GM13976 (cell line): ENCODE results near the gene GPC6.
"Not testable (repeated sequence)": the region's sequence is repeated elsewhere in the genome, so short reads cannot be mapped to it uniquely, and the experiment has no call there.

ENCODE experiments used
- DNase-seq: peaks from one replicate; pipeline ENCODE4 v3.0.0; 2012; ENCODE audit warnings: low spot score
- in situ Hi-C: fragments of 300-500 bp; cut with MboI; formaldehyde crosslinking; loops from one replicate; pipeline ENCODE4 v1.12.0; 2022; ENCODE audit warnings: low sequenced_read_pairs, mixed read lengths, inconsistent platforms; ENCODE audit not compliant: unreplicated experiment
- TF ChIP-seq, protein P1 (sequence below): IDR thresholded peaks from 2 replicates; pipeline ENCODE4 v1.5.1; 2012; ENCODE audit warnings: borderline replicate concordance, mild to moderate bottlenecking; ENCODE audit not compliant: insufficient read depth; ENCODE audit errors: extremely low read depth, missing control alignments, control extremely low read depth

GPC6 gene

GRCh38 chr13:93199856-93200255 is 26.8 kb upstream of the GPC6 start:
- in situ Hi-C loops, result no loop called here
- TF ChIP-seq, protein P1, sequence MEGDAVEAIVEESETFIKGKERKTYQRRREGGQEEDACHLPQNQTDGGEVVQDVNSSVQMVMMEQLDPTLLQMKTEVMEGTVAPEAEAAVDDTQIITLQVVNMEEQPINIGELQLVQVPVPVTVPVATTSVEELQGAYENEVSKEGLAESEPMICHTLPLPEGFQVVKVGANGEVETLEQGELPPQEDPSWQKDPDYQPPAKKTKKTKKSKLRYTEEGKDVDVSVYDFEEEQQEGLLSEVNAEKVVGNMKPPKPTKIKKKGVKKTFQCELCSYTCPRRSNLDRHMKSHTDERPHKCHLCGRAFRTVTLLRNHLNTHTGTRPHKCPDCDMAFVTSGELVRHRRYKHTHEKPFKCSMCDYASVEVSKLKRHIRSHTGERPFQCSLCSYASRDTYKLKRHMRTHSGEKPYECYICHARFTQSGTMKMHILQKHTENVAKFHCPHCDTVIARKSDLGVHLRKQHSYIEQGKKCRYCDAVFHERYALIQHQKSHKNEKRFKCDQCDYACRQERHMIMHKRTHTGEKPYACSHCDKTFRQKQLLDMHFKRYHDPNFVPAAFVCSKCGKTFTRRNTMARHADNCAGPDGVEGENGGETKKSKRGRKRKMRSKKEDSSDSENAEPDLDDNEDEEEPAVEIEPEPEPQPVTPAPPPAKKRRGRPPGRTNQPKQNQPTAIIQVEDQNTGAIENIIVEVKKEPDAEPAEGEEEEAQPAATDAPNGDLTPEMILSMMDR, result no peak
- no peak for DNase-seq

GRCh38 chr13:93200626-93201025 is 26.0 kb upstream of the GPC6 start:
- DNase-seq, result no peak
- in situ Hi-C loops, result no loop called here
- TF ChIP-seq, protein P1, result no peak

- no peak for DNase-seq
- TF ChIP-seq, protein P1, result no peak
- in situ Hi-C loops, result no loop called here
Observed at GRCh38 chr13:93201992-93202558, 24.5 kb upstream of the GPC6 start.

DNA sequence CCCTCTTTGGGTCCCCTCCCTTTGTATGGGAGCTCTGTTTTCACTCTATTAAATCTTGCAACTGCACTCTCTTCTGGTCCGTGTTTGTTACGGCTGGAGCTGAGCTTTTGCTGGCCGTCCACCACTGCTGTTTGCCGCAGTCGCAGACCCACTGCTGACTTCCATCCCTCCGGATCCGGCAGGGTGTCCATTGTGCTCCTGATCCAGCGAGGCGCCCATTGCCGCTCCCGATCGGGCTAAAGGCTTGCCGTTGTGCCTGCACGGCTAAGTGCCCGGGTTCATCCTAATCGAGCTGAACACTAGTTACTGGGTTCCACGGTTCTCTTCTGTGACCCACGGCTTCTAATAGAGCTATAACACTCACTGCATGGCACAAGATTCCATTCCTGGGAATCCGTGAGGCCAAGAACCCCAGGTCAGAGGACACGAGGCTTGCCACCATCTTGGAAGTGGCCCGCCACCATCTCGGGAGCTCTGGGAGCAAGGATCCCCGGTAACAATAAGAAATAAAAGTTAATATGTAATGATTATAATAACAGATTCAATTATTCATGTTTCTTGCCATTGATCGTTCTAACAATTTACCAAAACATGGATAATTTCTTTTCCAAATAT is 19.7 kb upstream of the GPC6 start:
- in situ Hi-C loops, DNase-seq: not testable (repeated sequence)

DNA sequence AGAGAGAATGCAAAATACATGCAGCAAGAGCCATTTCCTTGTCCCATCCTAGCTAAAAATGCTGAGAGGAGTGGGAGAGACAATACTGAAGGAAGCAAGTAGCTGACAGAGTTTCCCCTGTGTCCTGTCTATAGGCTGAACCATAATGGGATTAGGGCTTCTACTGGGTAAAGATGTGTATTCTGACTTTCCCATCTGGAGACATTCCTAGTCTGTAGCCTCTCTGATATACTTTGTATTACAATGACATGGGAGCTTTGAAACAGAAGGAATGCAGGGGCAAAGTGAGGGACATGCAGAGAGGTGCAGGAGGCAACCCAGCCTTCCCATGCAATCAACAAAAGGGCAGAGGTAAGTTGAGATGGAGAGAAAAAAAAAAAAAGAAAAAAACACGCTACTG is 10.5 kb upstream of the GPC6 start:
- TF ChIP-seq, protein P1, result no peak
- DNase-seq, result no peak
- in situ Hi-C loops, result no loop called here

- no peak for DNase-seq
- in situ Hi-C loops, result no loop called here
- TF ChIP-seq, protein P1, result no peak
Observed at GRCh38 chr13:93217721-93218261, 8.8 kb upstream of the GPC6 start.

- TF ChIP-seq, protein P1, result no peak
- in situ Hi-C loops, result no loop called here
- no peak for DNase-seq
Observed at GRCh38 chr13:93218583-93218982, 8.0 kb upstream of the GPC6 start.
